DMS53 (cell line): Measurements from ENCODE around the gene ZNF212.
"Not testable (repeated sequence)": the region's sequence is repeated elsewhere in the genome, so short reads cannot be mapped to it uniquely, and the experiment has no call there.

Source experiments
- DNase-seq: peaks from one replicate; lab custom pipeline; 2025; lab: John Stamatoyannopoulos, UW

Gene ZNF212

GRCh38 chr7:149252378-149252777, 12.9 kb downstream of the ZNF212 start:
- no peak for DNase-seq

GRCh38 chr7:149253665-149254064, 14.2 kb downstream of the ZNF212 start:
- no peak for DNase-seq

- DNase-seq: no peak
Observed at GRCh38 chr7:149254181-149254858, 14.9 kb downstream of the ZNF212 start.

GRCh38 chr7:149255174-149255573, 15.7 kb downstream of the ZNF212 start:
- no peak for DNase-seq

- DNase-seq: no peak
Observed at GRCh38 chr7:149256568-149256967, 17.1 kb downstream of the ZNF212 start.

- DNase-seq: peak; percentile 28
Observed at GRCh38 chr7:149257146-149257545, 17.7 kb downstream of the ZNF212 start.

- DNase-seq: peak; percentile 66
Observed at GRCh38 chr7:149261316-149261828, 21.9 kb downstream of the ZNF212 start.

- DNase-seq: peak; percentile 98
Observed at GRCh38 chr7:149261829-149262617, 22.6 kb downstream of the ZNF212 start, which contains the start of gene ZNF783. Gene ZNF783, plus strand, starts transcription at chr7:149262196. Its CDS starts 138 bp downstream, at chr7:149262334.

- no peak for DNase-seq
Observed at GRCh38 chr7:149266451-149266850, 27.0 kb downstream of the ZNF212 start.

GRCh38 chr7:149267733-149268132, 28.3 kb downstream of the ZNF212 start:
- no peak for DNase-seq

- DNase-seq: not testable (repeated sequence)
Observed at GRCh38 chr7:149274424-149274823, 35.0 kb downstream of the ZNF212 start.

- no peak for DNase-seq
Observed at GRCh38 chr7:149277871-149278270, 38.4 kb downstream of the ZNF212 start.

GRCh38 chr7:149278396-149278795, 38.9 kb downstream of the ZNF212 start:
- no peak for DNase-seq

- DNase-seq: no peak
Observed at GRCh38 chr7:149279111-149279743, 39.8 kb downstream of the ZNF212 start.

GRCh38 chr7:149280151-149280550, 40.7 kb downstream of the ZNF212 start:
- DNase-seq: no peak

- no peak for DNase-seq
Observed at GRCh38 chr7:149280661-149281507, 41.4 kb downstream of the ZNF212 start.

GRCh38 chr7:149281508-149282330, 42.3 kb downstream of the ZNF212 start:
- no peak for DNase-seq

GRCh38 chr7:149282331-149282655, 42.8 kb downstream of the ZNF212 start:
- DNase-seq: no peak

- no peak for DNase-seq
Observed at GRCh38 chr7:149283321-149283720, 43.9 kb downstream of the ZNF212 start.

- peak; percentile 81 for DNase-seq
Observed at GRCh38 chr7:149284343-149284742, 44.9 kb downstream of the ZNF212 start.
